ENCODE measurements around the gene SMARCA1. TPM values are rescaled to one million over a fixed set of nuclear protein-coding genes. Genes with fewer than 3 reads are reported as not detected.

The SMARCA1 gene
- total RNA-seq, 1 experiment from 2014 or later, result 56.9 TPM

GRCh38 chrX:129534816-129535578, 11.7 kb upstream of the SMARCA1 start:
- ChIA-PET CTCF (no interaction called here), POLR2A (ENCODE audit: low non-redundant PET) (no interaction called here)
- TF ChIP-seq CTCF (conservative IDR thresholded peaks at IDR 0.05; ENCODE audit: low read depth, low read length), result no peak
- TF ChIP-seq EZH2 (IDR thresholded peaks at IDR 0.05; ENCODE audit: borderline replicate concordance, low read depth, low read length, poor library complexity, severe bottlenecking), result no peak
- Histone ChIP-seq H3K4me3 (ENCODE audit: low read depth, low read length, poor library complexity, severe bottlenecking) (no peak overlapping the region), H3K36me3 (ENCODE audit: insufficient read depth, low read length, poor library complexity, severe bottlenecking) (no peaks in the 10 kb centered on the region), H3K27ac (ENCODE audit: low read depth, low read length, poor library complexity, severe bottlenecking) (no peak overlapping the region), H3K4me1 (ENCODE audit: insufficient read depth, low read length, poor library complexity, severe bottlenecking) (no peaks in the 10 kb centered on the region), H3K27me3 (replicated peaks; ENCODE audit: insufficient read depth, low read depth, low read length, poor library complexity) (no peaks in the 10 kb centered on the region), H3K9me3 (ENCODE audit: low read depth, low read length, poor library complexity, severe bottlenecking) (no peaks in the 10 kb centered on the region)
- no TSS peak for BruUV-seq (replicated peaks)
- DNase-seq (ENCODE audit: low spot score), result no peak
- intact Hi-C loops (cut with micrococcal nuclease; ENCODE audit: unreplicated experiment), result no loop called here

GRCh38 chrX:129531132-129531531, 7.8 kb upstream of the SMARCA1 start:
- no TSS peak for BruUV-seq (replicated peaks)
- POLR2A ChIA-PET (ENCODE audit: low non-redundant PET), result no interaction called here

GRCh38 chrX:129530410-129530809, 7.1 kb upstream of the SMARCA1 start:
- Histone ChIP-seq H3K36me3 (ENCODE audit: insufficient read depth, low read length, poor library complexity, severe bottlenecking) (no peaks in the 10 kb centered on the region), H3K4me3 (ENCODE audit: low read depth, low read length, poor library complexity, severe bottlenecking) (no peak overlapping the region), H3K27me3 (replicated peaks; ENCODE audit: insufficient read depth, low read depth, low read length, poor library complexity) (no peaks in the 10 kb centered on the region), H3K4me1 (ENCODE audit: insufficient read depth, low read length, poor library complexity, severe bottlenecking) (no peaks in the 10 kb centered on the region), H3K27ac (ENCODE audit: low read depth, low read length, poor library complexity, severe bottlenecking) (no peak overlapping the region), H3K9me3 (ENCODE audit: low read depth, low read length, poor library complexity, severe bottlenecking) (no peaks in the 10 kb centered on the region)
- POLR2A ChIA-PET (ENCODE audit: low non-redundant PET), result no interaction called here
- TF ChIP-seq EZH2 (IDR thresholded peaks at IDR 0.05; ENCODE audit: borderline replicate concordance, low read depth, low read length, poor library complexity, severe bottlenecking), result no peak
- TF ChIP-seq CTCF (conservative IDR thresholded peaks at IDR 0.05; ENCODE audit: low read depth, low read length), result no peak
- CTCF ChIA-PET, result no interaction called here
- intact Hi-C loops (cut with micrococcal nuclease; ENCODE audit: unreplicated experiment), result no loop called here
- DNase-seq (ENCODE audit: low spot score), result no peak
- no TSS peak for BruUV-seq (replicated peaks)

More at GRCh38 chrX:129531132-129531531, 7.8 kb upstream of the SMARCA1 start:
- Histone ChIP-seq H3K4me1 (ENCODE audit: insufficient read depth, low read length, poor library complexity, severe bottlenecking) (no peaks in the 10 kb centered on the region), H3K27ac (ENCODE audit: low read depth, low read length, poor library complexity, severe bottlenecking) (no peak overlapping the region), H3K27me3 (replicated peaks; ENCODE audit: insufficient read depth, low read depth, low read length, poor library complexity) (no peaks in the 10 kb centered on the region), H3K36me3 (ENCODE audit: insufficient read depth, low read length, poor library complexity, severe bottlenecking) (no peaks in the 10 kb centered on the region), H3K9me3 (ENCODE audit: low read depth, low read length, poor library complexity, severe bottlenecking) (no peaks in the 10 kb centered on the region), H3K4me3 (ENCODE audit: low read depth, low read length, poor library complexity, severe bottlenecking) (no peak overlapping the region)
- CTCF ChIA-PET, result no interaction called here
- intact Hi-C loops (cut with micrococcal nuclease; ENCODE audit: unreplicated experiment), result no loop called here
- TF ChIP-seq CTCF (conservative IDR thresholded peaks at IDR 0.05; ENCODE audit: low read depth, low read length) (no peak), EZH2 (IDR thresholded peaks at IDR 0.05; ENCODE audit: borderline replicate concordance, low read depth, low read length, poor library complexity, severe bottlenecking) (no peak)
- no peak for DNase-seq (ENCODE audit: low spot score)

Data from A673 (cell line).